Fibroblast of lung (primary cell): ENCODE data around the gene CCDC12. TPM values are rescaled to one million over a fixed set of nuclear protein-coding genes. Genes with fewer than 3 reads are reported as not detected.
A peak's percentile ranks its signal among the peaks of the same experiment; 100 is the strongest.

Experiments used
- DNase-seq, 2 donors: peaks; one replicate each; pipeline versions ENCODE4 v3.0.0 to v3.0.0-alpha.2; 2010; ENCODE audit warnings: low read depth in 2 of 2
- H2AFZ ChIP-seq: 2 replicates; pipeline ENCODE4 v1.5.1; 2012; ENCODE audit warnings: low read length, control low read depth, inconsistent platforms
- H3K27ac ChIP-seq: 2 replicates; pipeline ENCODE4 v1.5.1; 2011; ENCODE audit warnings: low read length, control low read depth; ENCODE audit not compliant: insufficient read depth
- H3K27me3 ChIP-seq: 2 replicates; pipeline ENCODE4 v1.5.1; 2011; ENCODE audit warnings: mild to moderate bottlenecking, low read length; ENCODE audit not compliant: control insufficient read depth, insufficient read depth
- H3K36me3 ChIP-seq: 2 replicates; pipeline ENCODE4 v1.5.1; 2011; ENCODE audit warnings: low read length; ENCODE audit not compliant: control insufficient read depth, insufficient read depth
- H3K4me1 ChIP-seq: 2 replicates; pipeline ENCODE4 v1.5.1; 2011; ENCODE audit warnings: low read length; ENCODE audit not compliant: control insufficient read depth, insufficient read depth; ENCODE audit errors: extremely low read depth
- H3K4me2 ChIP-seq: 2 replicates; pipeline ENCODE4 v1.5.1; 2011; ENCODE audit warnings: low read length, control low read depth; ENCODE audit not compliant: insufficient read depth; ENCODE audit errors: extremely low read depth
- H3K4me3 ChIP-seq, 4 experiments: fragments of 200-600 bp in 1 of 4; sonication (generic) in 1 of 4; replicated peaks in 1 of 4; 2 replicates each; pipeline ENCODE4 v1.5.1; 2011 to 2016; ENCODE audit warnings: low read length in 4 of 4, low read depth in 3 of 4, mild to moderate bottlenecking in 3 of 4, control low read depth in 2 of 4, inconsistent platforms in 1 of 4, mixed read lengths in 1 of 4; ENCODE audit not compliant: insufficient read depth in 1 of 4; ENCODE audit errors: control extremely low read depth in 1 of 4
- H3K79me2 ChIP-seq: 2 replicates; pipeline ENCODE4 v1.5.1; 2012; ENCODE audit warnings: mild to moderate bottlenecking, low read length, inconsistent platforms; ENCODE audit not compliant: control insufficient read depth, insufficient read depth
- H3K9ac ChIP-seq: 2 replicates; pipeline ENCODE4 v1.5.1; 2011; ENCODE audit warnings: mild to moderate bottlenecking, low read length, control low read depth; ENCODE audit not compliant: insufficient read depth
- H3K9me3 ChIP-seq: 2 replicates; pipeline ENCODE4 v1.5.1; 2012; ENCODE audit warnings: low read depth, low read length; ENCODE audit not compliant: control insufficient read depth, insufficient read depth
- H4K20me1 ChIP-seq: 2 replicates; pipeline ENCODE4 v1.5.1; 2011; ENCODE audit warnings: low read length; ENCODE audit not compliant: control insufficient read depth, insufficient read depth; ENCODE audit errors: extremely low read depth
- EZH2 ChIP-seq: IDR thresholded peaks from 2 replicates; pipeline ENCODE4 v1.5.1; 2012; ENCODE audit warnings: low read length, control low read depth, mild to moderate bottlenecking; ENCODE audit errors: missing control alignments
- polyA plus RNA-seq, 2 donors: library from polyadenylated mRNA; depleted of rRNA in 1 of 2; stranded (reverse) in 1 of 2; unstranded in 1 of 2; fragments of >200 nt; gene quantifications; 2 replicates each; pipeline ENCODE4 v1.2.1, GENCODE V29; 2011 to 2012; ENCODE audit warnings: missing spikeins in 1 of 2
- total RNA-seq: library from RNA; depleted of rRNA; stranded (reverse); fragments of >200 nt; gene quantifications from 2 replicates; pipeline ENCODE4 v1.2.1, GENCODE V29; 2014
- TF ChIP-seq, protein P1 (sequence below), 2 donors: IDR thresholded peaks in 1 of 2; conservative IDR thresholded peaks in 1 of 2; 1 replicate in 1 of 2; 2 replicates in 1 of 2; pipeline ENCODE4 v1.5.1; 2011 to 2012; ENCODE audit warnings: low read length in 2 of 2, control low read depth in 1 of 2, inconsistent platforms in 1 of 2, low read depth in 1 of 2, mild to moderate bottlenecking in 1 of 2

Gene CCDC12
- total and polyA plus RNA-seq, 2 donors (not counting 1 experiment from before 2014, with no cell fraction given) = 28.0 to 29.2 TPM

- Histone ChIP-seq H3K4me3 (no peak overlapping the region), H3K36me3 (no peaks in the 10 kb centered on the region), H3K79me2 (no peaks in the 10 kb centered on the region), H4K20me1 (no peaks in the 10 kb centered on the region), H3K9me3 (no peaks in the 10 kb centered on the region), H3K4me1 (no peaks in the 10 kb centered on the region), H3K4me2 (no peak overlapping the region), H3K27me3 (no peaks in the 10 kb centered on the region), H2AFZ (no peak overlapping the region), H3K27ac (no peak overlapping the region), H3K9ac (no peak overlapping the region)
- DNase-seq = no peak
- TF ChIP-seq, protein P1, sequence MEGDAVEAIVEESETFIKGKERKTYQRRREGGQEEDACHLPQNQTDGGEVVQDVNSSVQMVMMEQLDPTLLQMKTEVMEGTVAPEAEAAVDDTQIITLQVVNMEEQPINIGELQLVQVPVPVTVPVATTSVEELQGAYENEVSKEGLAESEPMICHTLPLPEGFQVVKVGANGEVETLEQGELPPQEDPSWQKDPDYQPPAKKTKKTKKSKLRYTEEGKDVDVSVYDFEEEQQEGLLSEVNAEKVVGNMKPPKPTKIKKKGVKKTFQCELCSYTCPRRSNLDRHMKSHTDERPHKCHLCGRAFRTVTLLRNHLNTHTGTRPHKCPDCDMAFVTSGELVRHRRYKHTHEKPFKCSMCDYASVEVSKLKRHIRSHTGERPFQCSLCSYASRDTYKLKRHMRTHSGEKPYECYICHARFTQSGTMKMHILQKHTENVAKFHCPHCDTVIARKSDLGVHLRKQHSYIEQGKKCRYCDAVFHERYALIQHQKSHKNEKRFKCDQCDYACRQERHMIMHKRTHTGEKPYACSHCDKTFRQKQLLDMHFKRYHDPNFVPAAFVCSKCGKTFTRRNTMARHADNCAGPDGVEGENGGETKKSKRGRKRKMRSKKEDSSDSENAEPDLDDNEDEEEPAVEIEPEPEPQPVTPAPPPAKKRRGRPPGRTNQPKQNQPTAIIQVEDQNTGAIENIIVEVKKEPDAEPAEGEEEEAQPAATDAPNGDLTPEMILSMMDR (conservative IDR thresholded peaks at IDR 0.05 in 1 of 2, IDR thresholded peaks at IDR 0.05 in 1 of 2; ENCODE audit: low read depth in 1 of 2, low read length in 2 of 2) = no peak
- no peak for TF ChIP-seq EZH2
Observed at GRCh38 chr3:47003461-47004368, 27.2 kb upstream of the CCDC12 start.

DNA sequence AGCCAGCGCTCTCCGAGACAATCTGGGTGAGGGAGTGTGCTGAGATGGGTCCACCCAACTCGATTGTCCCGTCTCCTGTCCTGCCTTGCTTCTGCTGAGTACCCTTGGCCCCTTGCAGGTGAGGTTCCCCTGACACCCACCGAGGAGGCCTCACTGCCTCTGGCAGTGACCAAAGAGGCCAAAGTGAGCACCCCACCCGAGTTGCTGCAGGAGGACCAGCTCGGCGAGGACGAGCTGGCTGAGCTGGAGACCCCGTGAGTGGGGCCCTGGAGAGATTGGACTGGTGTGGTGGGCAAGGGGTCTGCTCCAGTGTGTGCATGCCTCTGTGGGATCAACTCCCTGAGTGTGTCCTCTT is 26.5 kb upstream of the CCDC12 start:
- H3K9ac ChIP-seq = no peak overlapping the region
- no peaks in the 10 kb centered on the region for H3K79me2 ChIP-seq
- no peak overlapping the region for H3K27ac ChIP-seq
- H3K4me1 ChIP-seq = no peaks in the 10 kb centered on the region
- no peak overlapping the region for H3K4me3 ChIP-seq
- no peaks in the 10 kb centered on the region for H3K9me3 ChIP-seq
- no peak for DNase-seq
- no peak overlapping the region for H2AFZ ChIP-seq
- no peak overlapping the region for H3K4me2 ChIP-seq
- H4K20me1 ChIP-seq = no peaks in the 10 kb centered on the region
- H3K27me3 ChIP-seq = no peaks in the 10 kb centered on the region
- no peaks in the 10 kb centered on the region for H3K36me3 ChIP-seq
- TF ChIP-seq, protein P1 (conservative IDR thresholded peaks at IDR 0.05 in 1 of 2, IDR thresholded peaks at IDR 0.05 in 1 of 2; ENCODE audit: low read depth in 1 of 2, low read length in 2 of 2) = no peak
- no peak for TF ChIP-seq EZH2

- Histone ChIP-seq H4K20me1 (no peaks in the 10 kb centered on the region), H3K9me3 (no peaks in the 10 kb centered on the region), H3K4me2 (no peak overlapping the region), H3K27ac (no peak overlapping the region), H3K4me3 (no peak overlapping the region), H3K9ac (no peak overlapping the region), H3K36me3 (no peaks in the 10 kb centered on the region), H3K4me1 (no peaks in the 10 kb centered on the region), H2AFZ (no peak overlapping the region), H3K27me3 (no peaks in the 10 kb centered on the region), H3K79me2 (no peaks in the 10 kb centered on the region)
- no peak for DNase-seq
- TF ChIP-seq, protein P1 (conservative IDR thresholded peaks at IDR 0.05 in 1 of 2, IDR thresholded peaks at IDR 0.05 in 1 of 2; ENCODE audit: low read depth in 1 of 2, low read length in 2 of 2) = peak in 1 of 2 donors; percentile 4
- TF ChIP-seq EZH2 = no peak
Observed at GRCh38 chr3:47002171-47003055, 25.9 kb upstream of the CCDC12 start.
